Loucy (cell line): ENCODE results near the gene RAB31.

Experiments used
- H2AFZ ChIP-seq: fragments of 200-600 bp; sonication (generic); 2 replicates; pipeline ENCODE4 v1.6.0; 2016; ENCODE audit warnings: antibody characterized with exemption, mild to moderate bottlenecking, low read length, moderate library complexity
- H3F3A ChIP-seq: fragments of 200-600 bp; 2 replicates; pipeline ENCODE4 v1.6.0; 2016; ENCODE audit warnings: antibody characterized with exemption, low read depth, mild to moderate bottlenecking
- H3K27me3 ChIP-seq: fragments of 200-600 bp; sonication (generic); 2 replicates; pipeline ENCODE4 v1.6.1; 2014; ENCODE audit warnings: low read length, mild to moderate bottlenecking; ENCODE audit not compliant: insufficient read depth, poor library complexity, severe bottlenecking
- H3K36me3 ChIP-seq: fragments of 200-600 bp; sonication (generic); 2 replicates; pipeline ENCODE4 v1.6.1; 2016; ENCODE audit warnings: low read length; ENCODE audit not compliant: insufficient read depth
- H3K4me1 ChIP-seq: fragments of 200-600 bp; sonication (generic); 2 replicates; pipeline ENCODE4 v1.5.1; 2014; ENCODE audit warnings: low read length, mild to moderate bottlenecking; ENCODE audit not compliant: insufficient read depth, poor library complexity, severe bottlenecking
- H3K4me2 ChIP-seq: fragments of 200-600 bp; sonication (generic); 2 replicates; pipeline ENCODE4 v1.6.0; 2014; ENCODE audit warnings: antibody characterized with exemption, low read length, low read depth, mild to moderate bottlenecking; ENCODE audit not compliant: poor library complexity, severe bottlenecking
- H3K4me3 ChIP-seq: fragments of 200-600 bp; sonication (generic); 2 replicates; pipeline ENCODE4 v1.5.1; 2014; ENCODE audit warnings: low read length, mild to moderate bottlenecking, mixed read lengths; ENCODE audit not compliant: poor library complexity, severe bottlenecking
- H3K79me2 ChIP-seq: fragments of 200-600 bp; sonication (generic); 2 replicates; pipeline ENCODE4 v1.6.1; 2014; ENCODE audit warnings: low read length; ENCODE audit not compliant: insufficient read depth
- H3K9ac ChIP-seq: fragments of 200-600 bp; sonication (generic); 2 replicates; pipeline ENCODE4 v1.6.0; 2014; ENCODE audit warnings: mild to moderate bottlenecking, low read depth, low read length, moderate library complexity; ENCODE audit not compliant: poor library complexity, severe bottlenecking
- H3K9me2 ChIP-seq: fragments of 200-600 bp; sonication (generic); replicated peaks from 2 replicates; pipeline ENCODE4 v1.6.1; 2016; ENCODE audit warnings: low read depth, low read length, mixed read lengths
- H3K9me3 ChIP-seq: fragments of 200-600 bp; sonication (generic); 2 replicates; pipeline ENCODE4 v1.6.1; 2014; ENCODE audit warnings: mild to moderate bottlenecking, antibody characterized with exemption, low read length, low read depth; ENCODE audit not compliant: insufficient read depth
- H4K20me1 ChIP-seq: fragments of 200-600 bp; sonication (generic); 2 replicates; pipeline ENCODE4 v1.6.0; 2014; ENCODE audit warnings: antibody characterized with exemption, low read length, mild to moderate bottlenecking; ENCODE audit not compliant: insufficient read depth, poor library complexity, severe bottlenecking
- EZH2phosphoT487 ChIP-seq: fragments of 200-600 bp; IDR thresholded peaks from 2 replicates; pipeline ENCODE4 v1.6.1; 2018; ENCODE audit warnings: antibody characterized with exemption, mild to moderate bottlenecking, moderate library complexity, borderline replicate concordance
- TF ChIP-seq, protein P1 (sequence below): fragments of 200-600 bp; sonication (generic); conservative IDR thresholded peaks from 2 replicates; pipeline ENCODE4 v1.5.1; 2014; ENCODE audit warnings: mild to moderate bottlenecking, antibody characterized with exemption, low read length

Gene RAB31

GRCh38 chr18:9746958-9747357, 38.9 kb downstream of the RAB31 start:
- Histone ChIP-seq H3K27me3 (no peaks in the 10 kb centered on the region), H4K20me1 (no peaks in the 10 kb centered on the region), H3K4me2 (no peak overlapping the region), H2AFZ (no peak overlapping the region), H3K4me3 (no peak overlapping the region), H3K9ac (no peak overlapping the region), H3K9me2 (no peaks in the 10 kb centered on the region), H3K4me1 (no peaks in the 10 kb centered on the region), H3K9me3 (no peaks in the 10 kb centered on the region), H3K79me2 (no peaks in the 10 kb centered on the region), H3F3A (no peaks in the 10 kb centered on the region), H3K36me3 (no peaks in the 10 kb centered on the region)
- TF ChIP-seq, protein P1, sequence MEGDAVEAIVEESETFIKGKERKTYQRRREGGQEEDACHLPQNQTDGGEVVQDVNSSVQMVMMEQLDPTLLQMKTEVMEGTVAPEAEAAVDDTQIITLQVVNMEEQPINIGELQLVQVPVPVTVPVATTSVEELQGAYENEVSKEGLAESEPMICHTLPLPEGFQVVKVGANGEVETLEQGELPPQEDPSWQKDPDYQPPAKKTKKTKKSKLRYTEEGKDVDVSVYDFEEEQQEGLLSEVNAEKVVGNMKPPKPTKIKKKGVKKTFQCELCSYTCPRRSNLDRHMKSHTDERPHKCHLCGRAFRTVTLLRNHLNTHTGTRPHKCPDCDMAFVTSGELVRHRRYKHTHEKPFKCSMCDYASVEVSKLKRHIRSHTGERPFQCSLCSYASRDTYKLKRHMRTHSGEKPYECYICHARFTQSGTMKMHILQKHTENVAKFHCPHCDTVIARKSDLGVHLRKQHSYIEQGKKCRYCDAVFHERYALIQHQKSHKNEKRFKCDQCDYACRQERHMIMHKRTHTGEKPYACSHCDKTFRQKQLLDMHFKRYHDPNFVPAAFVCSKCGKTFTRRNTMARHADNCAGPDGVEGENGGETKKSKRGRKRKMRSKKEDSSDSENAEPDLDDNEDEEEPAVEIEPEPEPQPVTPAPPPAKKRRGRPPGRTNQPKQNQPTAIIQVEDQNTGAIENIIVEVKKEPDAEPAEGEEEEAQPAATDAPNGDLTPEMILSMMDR: no peak
- TF ChIP-seq EZH2phosphoT487: no peak

GRCh38 chr18:9749611-9750010, 41.5 kb downstream of the RAB31 start:
- H3F3A ChIP-seq: no peaks in the 10 kb centered on the region
- H3K9me2 ChIP-seq: no peaks in the 10 kb centered on the region
- H4K20me1 ChIP-seq: no peaks in the 10 kb centered on the region
- no peaks in the 10 kb centered on the region for H3K9me3 ChIP-seq
- H3K4me2 ChIP-seq: no peak overlapping the region
- no peaks in the 10 kb centered on the region for H3K79me2 ChIP-seq
- no peak overlapping the region for H2AFZ ChIP-seq
- H3K9ac ChIP-seq: no peak overlapping the region
- H3K4me1 ChIP-seq: no peaks in the 10 kb centered on the region
- H3K36me3 ChIP-seq: no peaks in the 10 kb centered on the region
- no peak for TF ChIP-seq EZH2phosphoT487
- TF ChIP-seq, protein P1: no peak
- no peak overlapping the region for H3K4me3 ChIP-seq
- no peaks in the 10 kb centered on the region for H3K27me3 ChIP-seq

GRCh38 chr18:9750112-9750511, 42.0 kb downstream of the RAB31 start:
- H3K4me3 ChIP-seq: no peak overlapping the region
- H3K9me3 ChIP-seq: no peaks in the 10 kb centered on the region
- no peaks in the 10 kb centered on the region for H3K27me3 ChIP-seq
- H2AFZ ChIP-seq: no peak overlapping the region
- no peaks in the 10 kb centered on the region for H4K20me1 ChIP-seq
- H3K79me2 ChIP-seq: no peaks in the 10 kb centered on the region
- no peak overlapping the region for H3K9ac ChIP-seq
- no peaks in the 10 kb centered on the region for H3F3A ChIP-seq
- no peak overlapping the region for H3K4me2 ChIP-seq
- H3K36me3 ChIP-seq: no peaks in the 10 kb centered on the region
- no peaks in the 10 kb centered on the region for H3K4me1 ChIP-seq
- TF ChIP-seq, protein P1: no peak
- no peak for TF ChIP-seq EZH2phosphoT487
- H3K9me2 ChIP-seq: no peaks in the 10 kb centered on the region
